Transverse colon (tissue), 4 donors: ENCODE measurements around the gene MID1. TPM values are rescaled to one million over a fixed set of nuclear protein-coding genes. Genes with fewer than 3 reads are reported as not detected.

Experiments
- DNase-seq: peaks from one replicate; pipeline ENCODE4 v3.0.0-alpha.2; 2019
- H3K27ac ChIP-seq, 4 donors: fragments of 200-600 bp; sonication (generic); 2 replicates each; pipeline ENCODE4 v1.5.1; 2016 to 2018; ENCODE audit warnings: inconsistent platforms in 4 of 4
- H3K27me3 ChIP-seq: fragments of 200-600 bp; sonication (generic); 2 replicates; pipeline ENCODE4 v1.5.1; 2017; ENCODE audit warnings: inconsistent platforms
- H3K36me3 ChIP-seq, 4 donors: fragments of 200-600 bp; sonication (generic); 2 replicates each; pipeline ENCODE4 v1.5.1; 2017 to 2019; ENCODE audit warnings: inconsistent platforms in 4 of 4
- H3K4me1 ChIP-seq, 4 donors: fragments of 200-600 bp; sonication (generic); 2 replicates each; pipeline ENCODE4 v1.5.1; 2017 to 2020; ENCODE audit warnings: inconsistent platforms in 4 of 4
- H3K4me3 ChIP-seq, 4 donors: fragments of 200-600 bp; sonication (generic); 1 replicate in 1 of 4; 2 replicates in 3 of 4; pipeline versions ENCODE4 v1.5.1 to v1.6.1; 2017 to 2019; ENCODE audit warnings: inconsistent platforms in 4 of 4
- H3K9me3 ChIP-seq, 2 donors: fragments of 200-600 bp; sonication (generic); 2 replicates each; pipeline ENCODE4 v1.5.1; 2017 to 2019; ENCODE audit warnings: inconsistent platforms in 2 of 2
- CTCF ChIP-seq, 5 experiments: fragments of 200-600 bp in 3 of 5; fragments of 450-650 bp in 2 of 5; sonication (generic) in 3 of 5; IDR thresholded peaks; 1 replicate in 2 of 5; 2 replicates in 3 of 5; pipeline ENCODE4 v1.5.1; 2016 to 2017; ENCODE audit warnings: antibody characterized with exemption in 5 of 5, inconsistent platforms in 3 of 5, mild to moderate bottlenecking in 2 of 5, moderate library complexity in 1 of 5
- EP300 ChIP-seq: sonication (generic); formaldehyde crosslinking; IDR thresholded peaks from one replicate; pipeline ENCODE4 v1.6.1; 2017; ENCODE audit warnings: antibody characterized with exemption, low read depth
- POLR2A ChIP-seq: fragments of 450-650 bp; IDR thresholded peaks from one replicate; pipeline ENCODE4 v1.6.1; 2016; ENCODE audit warnings: antibody characterized with exemption, mild to moderate bottlenecking, moderate library complexity
- POLR2AphosphoS5 ChIP-seq, 3 donors: sonication (generic); formaldehyde crosslinking; IDR thresholded peaks; one replicate each; pipeline ENCODE4 v1.6.1; 2016; ENCODE audit warnings: antibody characterized with exemption in 3 of 3
- WGBS, 2 donors: methylation state at CpG; one replicate each; pipeline ENCODE4 v1.1.5; 2018; ENCODE audit warnings: low coverage in 1 of 2; 5-methylcytosine and 5-hydroxymethylcytosine counted together
- in situ Hi-C, 4 donors: fragments of 200-750 bp; cut with MboI; loops; one replicate each; pipeline versions ENCODE4 v1.15.0 to v1.15.1; 2017; ENCODE audit warnings: low sequenced_read_pairs in 3 of 4, low pct_ligation_motif_present in 1 of 4, low pct_unique_long_range_greater_than_20kb in 1 of 4
- intact Hi-C: fragments of 100-400 bp; cut with DNase I; formaldehyde crosslinking; loops from one replicate; pipeline ENCODE4 v1.15.1; 2023; ENCODE audit warnings: low total_unique reads
- total RNA-seq, 4 donors: library from RNA; depleted of rRNA; stranded (reverse); fragments of >200 nt; gene quantifications; one replicate each; pipeline ENCODE4 v1.1.0, GENCODE V29; 2016

MID1 gene
- total RNA-seq, 4 donors from 2014 or later: 27.0 to 85.2 (median 37.7) TPM

- Histone ChIP-seq H3K27me3 (no peaks in the 10 kb centered on the region), H3K27ac (no peak overlapping the region), H3K9me3 (no peaks in the 10 kb centered on the region), H3K4me1 (no peaks in the 10 kb centered on the region), H3K36me3 (no peaks in the 10 kb centered on the region), H3K4me3 (no peak overlapping the region)
- no peak for DNase-seq
- 81 to 100% methylated on average over 1 to 4 of the region's 4 CpGs for WGBS, 2 donors
- intact Hi-C loops (no loop called here), in situ Hi-C loops (no loop called here)
- no peak for TF ChIP-seq EP300
- TF ChIP-seq POLR2AphosphoS5 (IDR thresholded peaks at IDR 0.05): no peak
- no peak for TF ChIP-seq CTCF (IDR thresholded peaks at IDR 0.05)
- no peak for TF ChIP-seq POLR2A
Observed at GRCh38 chrX:10416424-10416823, 204.0 kb downstream of the MID1 start.

GRCh38 chrX:10415306-10416001 lies 204.9 kb downstream of the MID1 start:
- in situ Hi-C loops (no loop called here), intact Hi-C loops (no loop called here)
- H3K4me3 ChIP-seq: no peak overlapping the region
- DNase-seq: no peak
- WGBS, 2 donors: 30 to 74% methylated on average over 2 to 9 of the region's 9 CpGs
- H3K9me3 ChIP-seq: no peaks in the 10 kb centered on the region
- no peak for TF ChIP-seq EP300
- TF ChIP-seq POLR2A: no peak
- TF ChIP-seq CTCF (IDR thresholded peaks at IDR 0.05): no peak
- TF ChIP-seq POLR2AphosphoS5 (IDR thresholded peaks at IDR 0.05): no peak
- H3K27ac ChIP-seq: no peak overlapping the region
- no peaks in the 10 kb centered on the region for H3K36me3 ChIP-seq
- H3K27me3 ChIP-seq: no peaks in the 10 kb centered on the region
- H3K4me1 ChIP-seq: no peaks in the 10 kb centered on the region

GRCh38 chrX:10414862-10415261 lies 205.5 kb downstream of the MID1 start:
- no peak overlapping the region for H3K27ac ChIP-seq
- intact Hi-C loops: no loop called here
- H3K9me3 ChIP-seq: no peaks in the 10 kb centered on the region
- no peaks in the 10 kb centered on the region for H3K4me1 ChIP-seq
- no peak overlapping the region for H3K4me3 ChIP-seq
- no peak for DNase-seq
- in situ Hi-C loops: no loop called here
- no peaks in the 10 kb centered on the region for H3K36me3 ChIP-seq
- no peaks in the 10 kb centered on the region for H3K27me3 ChIP-seq
- no peak for TF ChIP-seq CTCF (IDR thresholded peaks at IDR 0.05)
- TF ChIP-seq EP300: no peak
- TF ChIP-seq POLR2AphosphoS5 (IDR thresholded peaks at IDR 0.05): no peak
- WGBS, 2 donors: 78 to 85% methylated on average over 2 to 6 of the region's 6 CpGs

GRCh38 chrX:10414156-10414824 lies 206.1 kb downstream of the MID1 start:
- no peaks in the 10 kb centered on the region for H3K36me3 ChIP-seq
- 86% methylated on average over 9 of the region's 9 CpGs; no CpG with 5 or more reads in 1 of the 2 donors for WGBS, 2 donors
- H3K27me3 ChIP-seq: no peaks in the 10 kb centered on the region
- H3K4me3 ChIP-seq: no peak overlapping the region
- TF ChIP-seq EP300 (no peak), POLR2AphosphoS5 (IDR thresholded peaks at IDR 0.05) (no peak), CTCF (IDR thresholded peaks at IDR 0.05) (no peak), POLR2A (no peak)
- intact Hi-C loops: no loop called here
- no peaks in the 10 kb centered on the region for H3K4me1 ChIP-seq
- no peak overlapping the region for H3K27ac ChIP-seq
- no peaks in the 10 kb centered on the region for H3K9me3 ChIP-seq
- DNase-seq: no peak
- in situ Hi-C loops: no loop called here
